WTC11 (cell line): ENCODE results near the gene KCNJ15. TPM values are rescaled to one million over a fixed set of nuclear protein-coding genes. Genes with fewer than 3 reads are reported as not detected.

ENCODE experiments used
- ATAC-seq: fragments of 200-7000 bp; cut with Tn5 transposase; 2 replicates; pipeline ENCODE4 v1.10.0; 2021; ENCODE audit warnings: mild to moderate bottlenecking, moderate library complexity
- CTCF ChIA-PET: fragments of 300-600 bp; sonication (Branson Sonifier 250); formaldehyde crosslinking; loops from one replicate; lab custom pipeline; 2021; ENCODE audit warnings: antibody characterized with exemption; lab: Charles Lee
- POLR2A ChIA-PET: fragments of 350-600 bp; sonication (Branson Sonifier 250); formaldehyde crosslinking; loops from one replicate; lab custom pipeline; 2021; ENCODE audit warnings: antibody characterized with exemption; lab: Charles Lee
- DNase-seq: peaks from one replicate; pipeline ENCODE4 v3.0.0; 2021; ENCODE audit warnings: low spot score
- H3K27ac Mint-ChIP-seq: 2 replicates; pipeline ENCODE4 v1.8.0; 2021; ENCODE audit warnings: mixed read lengths
- H3K27me3 Mint-ChIP-seq: 2 replicates; pipeline ENCODE4 v1.8.0; 2021; ENCODE audit warnings: low read depth, mild to moderate bottlenecking, moderate library complexity, mixed read lengths
- H3K36me3 Mint-ChIP-seq: 2 replicates; pipeline ENCODE4 v1.8.0; 2021; ENCODE audit warnings: mixed read lengths
- H3K4me1 Mint-ChIP-seq: 2 replicates; pipeline ENCODE4 v1.8.0; 2022; ENCODE audit warnings: mixed read lengths
- H3K4me3 Mint-ChIP-seq: 2 replicates; pipeline ENCODE4 v1.8.0; 2021; ENCODE audit warnings: mild to moderate bottlenecking, moderate library complexity, mixed read lengths
- H3K9me3 Mint-ChIP-seq: 2 replicates; pipeline ENCODE4 v1.8.0; 2021; ENCODE audit warnings: mixed read lengths
- ESRRA ChIP-seq: sonication (generic); formaldehyde crosslinking; IDR thresholded peaks from 2 replicates; pipeline ENCODE4 v1.8.1; 2022; ENCODE audit warnings: mild to moderate bottlenecking, missing genetic modification reagents, borderline replicate concordance
- GRHL2 ChIP-seq: fragments of 250-450 bp; sonication (Bioruptor Pico); IDR thresholded peaks from 2 replicates; pipeline ENCODE4 v1.8.0; 2022; ENCODE audit warnings: mild to moderate bottlenecking, moderate library complexity; ENCODE audit not compliant: insufficient replicate concordance, severe bottlenecking
- GTF2I ChIP-seq: fragments of 250-450 bp; sonication (Bioruptor Pico); conservative IDR thresholded peaks from 2 replicates; pipeline ENCODE4 v1.4.0; 2021; ENCODE audit warnings: mild to moderate bottlenecking
- MYBL2 ChIP-seq: sonication (generic); formaldehyde crosslinking; IDR thresholded peaks from 2 replicates; pipeline ENCODE4 v1.8.1; 2023; ENCODE audit warnings: mild to moderate bottlenecking, moderate library complexity, missing genetic modification reagents
- NR1H2 ChIP-seq: sonication (generic); formaldehyde crosslinking; IDR thresholded peaks from 2 replicates; pipeline ENCODE4 v1.9.0; 2021; ENCODE audit warnings: mild to moderate bottlenecking, moderate library complexity, missing genetic modification reagents
- RELA ChIP-seq: sonication (generic); formaldehyde crosslinking; IDR thresholded peaks from 2 replicates; pipeline ENCODE4 v1.8.1; 2022; ENCODE audit warnings: missing genetic modification reagents, mild to moderate bottlenecking, borderline replicate concordance
- RORB ChIP-seq: fragments of 250-450 bp; sonication (Bioruptor Pico); IDR thresholded peaks from 2 replicates; pipeline ENCODE4 v1.9.0; 2021; ENCODE audit warnings: mild to moderate bottlenecking
- TEAD4 ChIP-seq: sonication (generic); formaldehyde crosslinking; IDR thresholded peaks from 2 replicates; pipeline ENCODE4 v1.8.0; 2022; ENCODE audit warnings: mild to moderate bottlenecking, missing genetic modification reagents
- ZBTB21 ChIP-seq: sonication (generic); formaldehyde crosslinking; IDR thresholded peaks from 2 replicates; pipeline ENCODE4 v1.8.1; 2023; ENCODE audit warnings: mild to moderate bottlenecking, missing genetic modification reagents, borderline replicate concordance
- ZNF121 ChIP-seq: sonication (generic); formaldehyde crosslinking; IDR thresholded peaks from 2 replicates; pipeline ENCODE4 v1.8.0; 2023; ENCODE audit warnings: missing genetic modification reagents
- ZNF138 ChIP-seq: sonication (generic); formaldehyde crosslinking; conservative IDR thresholded peaks from 2 replicates; pipeline ENCODE4 v1.8.1; 2022; ENCODE audit warnings: mild to moderate bottlenecking, moderate library complexity, missing genetic modification reagents
- ZNF416 ChIP-seq: fragments of 250-450 bp; sonication (Bioruptor Pico); IDR thresholded peaks from 2 replicates; pipeline ENCODE4 v1.9.0; 2021; ENCODE audit warnings: mild to moderate bottlenecking, inconsistent platforms
- ZNF423 ChIP-seq: fragments of 250-450 bp; sonication (Bioruptor Pico); IDR thresholded peaks from 2 replicates; pipeline ENCODE4 v2.1.2; 2022; ENCODE audit warnings: mild to moderate bottlenecking, moderate library complexity
- total RNA-seq: library from RNA; stranded (reverse); gene quantifications from 3 replicates; pipeline ENCODE4 v1.2.3, GENCODE V29; 2021
- TF ChIP-seq, protein P1 (sequence below): fragments of 250-450 bp; sonication (Bioruptor Pico); IDR thresholded peaks from 2 replicates; pipeline ENCODE4 v1.8.0; 2021; ENCODE audit warnings: mild to moderate bottlenecking
- TF ChIP-seq, protein P2 (sequence below): sonication (generic); formaldehyde crosslinking; IDR thresholded peaks from 2 replicates; pipeline ENCODE4 v1.8.0; 2022; ENCODE audit warnings: mild to moderate bottlenecking, missing genetic modification reagents
- TF ChIP-seq, protein P3 (sequence below): sonication (generic); formaldehyde crosslinking; conservative IDR thresholded peaks from 2 replicates; pipeline ENCODE4 v1.8.1; 2023; ENCODE audit warnings: mild to moderate bottlenecking, low read depth, missing genetic modification reagents, moderate library complexity
- TF ChIP-seq, protein P4 (sequence below): sonication (generic); formaldehyde crosslinking; IDR thresholded peaks from 2 replicates; pipeline ENCODE4 v1.8.0; 2022; ENCODE audit warnings: mild to moderate bottlenecking, missing genetic modification reagents

The KCNJ15 gene
- total RNA-seq, 1 experiment from 2014 or later: 0.57 TPM

DNA sequence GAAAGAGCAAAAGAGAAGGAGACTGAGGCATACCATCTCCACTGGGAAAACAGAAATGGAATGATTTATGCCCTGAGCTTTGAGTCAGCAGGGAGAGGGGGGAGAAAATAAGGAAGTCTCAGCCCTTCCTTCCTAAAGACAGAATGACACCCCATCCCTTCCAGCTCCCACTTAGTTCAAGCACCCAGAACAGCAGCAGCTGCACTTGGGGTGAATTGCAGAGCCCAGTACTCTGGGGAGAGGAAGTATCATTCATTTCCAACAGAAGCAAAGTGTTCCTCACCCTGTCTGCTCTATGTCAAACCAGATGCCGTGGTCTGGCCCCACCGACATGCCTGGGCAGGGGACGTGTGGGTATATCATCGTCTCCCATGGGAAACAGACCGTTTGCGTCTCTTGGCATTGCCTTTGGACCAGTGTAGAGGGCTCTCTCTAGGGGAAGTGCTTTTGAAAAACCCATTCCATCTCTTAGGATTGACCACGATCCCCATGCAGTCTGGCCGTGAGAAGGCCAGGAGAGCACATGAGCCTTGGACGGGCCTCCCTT lies 1.1 kb upstream of the KCNJ15 start:
- Mint-ChIP-seq H3K9me3 (no peaks in the 10 kb centered on the region), H3K4me3 (no peak overlapping the region), H3K4me1 (peaks cover 12% of the 10 kb centered on the region), H3K27ac (no peak overlapping the region), H3K36me3 (no peaks in the 10 kb centered on the region), H3K27me3 (no peaks in the 10 kb centered on the region)
- no peak for DNase-seq
- ChIA-PET POLR2A (no interaction called here), CTCF (interaction anchor here (0.9 kb wide), 1 partner anchor 100 kb away, joined by 3 read pairs; no protein-coding TSS in a partner anchor)
- no peak for ATAC-seq
- no peak for TF ChIP-seq RELA
- TF ChIP-seq GRHL2 (CRISPR knock-in tag): no peak
- no peak for TF ChIP-seq RORB (CRISPR knock-in tag)
- TF ChIP-seq GTF2I (CRISPR knock-in tag): no peak

DNA sequence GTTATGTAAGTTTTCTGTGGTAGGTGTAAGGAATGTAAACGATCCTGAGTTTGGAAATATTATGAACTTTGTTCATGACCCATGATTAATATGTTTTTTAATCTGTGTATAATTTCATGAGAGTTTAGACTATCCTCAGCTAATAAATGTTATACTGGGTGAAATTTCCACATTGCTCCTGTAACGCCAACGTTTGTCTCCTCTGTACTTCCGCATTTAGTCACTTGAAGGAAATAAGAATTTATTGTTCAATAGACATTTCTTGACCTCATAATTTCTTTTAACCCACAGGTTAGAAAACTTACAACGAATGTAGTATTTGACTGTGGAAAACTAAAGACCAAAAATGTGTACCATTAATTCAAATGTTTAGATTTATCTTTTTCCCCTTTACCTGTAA lies 876 bp downstream of the KCNJ15 start:
- no peaks in the 10 kb centered on the region for H3K27me3 Mint-ChIP-seq
- H3K4me1 Mint-ChIP-seq: peaks cover 12% of the 10 kb centered on the region
- no peak for DNase-seq
- no peaks in the 10 kb centered on the region for H3K36me3 Mint-ChIP-seq
- H3K27ac Mint-ChIP-seq: no peak overlapping the region
- ATAC-seq: no peak
- no peaks in the 10 kb centered on the region for H3K9me3 Mint-ChIP-seq
- ChIA-PET POLR2A (no interaction called here), CTCF (no interaction called here)
- TF ChIP-seq, protein P1, sequence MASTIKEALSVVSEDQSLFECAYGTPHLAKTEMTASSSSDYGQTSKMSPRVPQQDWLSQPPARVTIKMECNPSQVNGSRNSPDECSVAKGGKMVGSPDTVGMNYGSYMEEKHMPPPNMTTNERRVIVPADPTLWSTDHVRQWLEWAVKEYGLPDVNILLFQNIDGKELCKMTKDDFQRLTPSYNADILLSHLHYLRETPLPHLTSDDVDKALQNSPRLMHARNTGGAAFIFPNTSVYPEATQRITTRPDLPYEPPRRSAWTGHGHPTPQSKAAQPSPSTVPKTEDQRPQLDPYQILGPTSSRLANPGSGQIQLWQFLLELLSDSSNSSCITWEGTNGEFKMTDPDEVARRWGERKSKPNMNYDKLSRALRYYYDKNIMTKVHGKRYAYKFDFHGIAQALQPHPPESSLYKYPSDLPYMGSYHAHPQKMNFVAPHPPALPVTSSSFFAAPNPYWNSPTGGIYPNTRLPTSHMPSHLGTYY (CRISPR knock-in tag): no peak
- TF ChIP-seq ZNF423 (CRISPR knock-in tag): no peak
- TF ChIP-seq, protein P2, sequence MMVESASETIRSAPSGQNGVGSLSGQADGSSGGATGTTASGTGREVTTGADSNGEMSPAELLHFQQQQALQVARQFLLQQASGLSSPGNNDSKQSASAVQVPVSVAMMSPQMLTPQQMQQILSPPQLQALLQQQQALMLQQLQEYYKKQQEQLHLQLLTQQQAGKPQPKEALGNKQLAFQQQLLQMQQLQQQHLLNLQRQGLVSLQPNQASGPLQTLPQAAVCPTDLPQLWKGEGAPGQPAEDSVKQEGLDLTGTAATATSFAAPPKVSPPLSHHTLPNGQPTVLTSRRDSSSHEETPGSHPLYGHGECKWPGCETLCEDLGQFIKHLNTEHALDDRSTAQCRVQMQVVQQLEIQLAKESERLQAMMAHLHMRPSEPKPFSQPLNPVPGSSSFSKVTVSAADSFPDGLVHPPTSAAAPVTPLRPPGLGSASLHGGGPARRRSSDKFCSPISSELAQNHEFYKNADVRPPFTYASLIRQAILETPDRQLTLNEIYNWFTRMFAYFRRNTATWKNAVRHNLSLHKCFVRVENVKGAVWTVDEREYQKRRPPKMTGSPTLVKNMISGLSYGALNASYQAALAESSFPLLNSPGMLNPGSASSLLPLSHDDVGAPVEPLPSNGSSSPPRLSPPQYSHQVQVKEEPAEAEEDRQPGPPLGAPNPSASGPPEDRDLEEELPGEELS (CRISPR knock-in tag): no peak
- TF ChIP-seq, protein P3, sequence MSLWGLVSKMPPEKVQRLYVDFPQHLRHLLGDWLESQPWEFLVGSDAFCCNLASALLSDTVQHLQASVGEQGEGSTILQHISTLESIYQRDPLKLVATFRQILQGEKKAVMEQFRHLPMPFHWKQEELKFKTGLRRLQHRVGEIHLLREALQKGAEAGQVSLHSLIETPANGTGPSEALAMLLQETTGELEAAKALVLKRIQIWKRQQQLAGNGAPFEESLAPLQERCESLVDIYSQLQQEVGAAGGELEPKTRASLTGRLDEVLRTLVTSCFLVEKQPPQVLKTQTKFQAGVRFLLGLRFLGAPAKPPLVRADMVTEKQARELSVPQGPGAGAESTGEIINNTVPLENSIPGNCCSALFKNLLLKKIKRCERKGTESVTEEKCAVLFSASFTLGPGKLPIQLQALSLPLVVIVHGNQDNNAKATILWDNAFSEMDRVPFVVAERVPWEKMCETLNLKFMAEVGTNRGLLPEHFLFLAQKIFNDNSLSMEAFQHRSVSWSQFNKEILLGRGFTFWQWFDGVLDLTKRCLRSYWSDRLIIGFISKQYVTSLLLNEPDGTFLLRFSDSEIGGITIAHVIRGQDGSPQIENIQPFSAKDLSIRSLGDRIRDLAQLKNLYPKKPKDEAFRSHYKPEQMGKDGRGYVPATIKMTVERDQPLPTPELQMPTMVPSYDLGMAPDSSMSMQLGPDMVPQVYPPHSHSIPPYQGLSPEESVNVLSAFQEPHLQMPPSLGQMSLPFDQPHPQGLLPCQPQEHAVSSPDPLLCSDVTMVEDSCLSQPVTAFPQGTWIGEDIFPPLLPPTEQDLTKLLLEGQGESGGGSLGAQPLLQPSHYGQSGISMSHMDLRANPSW (CRISPR knock-in tag): no peak
- TF ChIP-seq ESRRA (CRISPR knock-in tag): no peak
- TF ChIP-seq GTF2I (CRISPR knock-in tag): no peak
- no peak overlapping the region for H3K4me3 Mint-ChIP-seq

DNA sequence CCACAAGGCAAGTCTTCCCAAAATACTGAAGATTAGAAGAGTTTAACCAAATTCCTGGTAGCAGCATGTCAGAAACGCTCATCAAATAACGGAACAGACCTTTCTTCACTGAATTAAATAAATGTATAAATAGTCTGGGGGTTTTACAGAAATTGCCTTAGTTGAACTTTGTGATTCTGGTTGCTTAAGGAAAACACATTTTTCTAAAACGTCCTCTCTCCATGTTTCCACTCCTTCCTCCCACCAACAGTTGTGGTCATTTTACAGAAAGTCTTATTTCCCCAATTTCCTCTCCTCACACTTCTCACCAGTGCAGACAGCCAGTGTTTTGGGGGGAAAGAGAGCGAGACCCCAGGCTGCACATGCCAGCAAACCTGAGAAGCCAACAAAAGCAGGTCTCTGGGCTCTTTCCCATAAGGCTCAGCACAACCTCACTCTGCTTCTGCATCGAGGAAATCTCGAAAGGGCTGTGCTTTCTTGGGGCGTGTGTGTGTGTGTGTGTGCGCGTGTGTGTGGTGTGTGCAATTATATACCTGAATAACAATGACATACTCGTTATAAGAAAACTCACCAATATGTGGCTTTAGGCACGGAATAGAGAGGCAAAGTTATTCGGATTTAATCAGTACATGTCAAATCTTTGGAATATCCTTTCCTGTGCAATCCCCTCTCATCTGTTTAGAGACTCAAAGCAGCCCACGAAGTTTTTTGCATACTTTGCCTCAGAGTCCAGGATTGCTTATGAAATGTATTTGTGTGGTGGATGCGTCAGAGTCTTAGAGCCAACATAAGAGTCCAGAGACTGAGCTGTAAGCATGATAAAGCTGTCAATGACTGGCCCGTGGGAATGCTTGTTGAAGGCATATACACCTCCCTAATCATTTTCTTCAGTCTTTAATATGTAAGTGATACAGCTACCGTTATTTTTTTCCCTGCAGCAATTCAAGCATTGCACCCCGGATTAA lies 2.0 kb downstream of the KCNJ15 start:
- ChIA-PET CTCF (no interaction called here), POLR2A (no interaction called here)
- no peak for TF ChIP-seq TEAD4 (CRISPR knock-in tag)
- H3K9me3 Mint-ChIP-seq: no peaks in the 10 kb centered on the region
- no peak overlapping the region for H3K4me3 Mint-ChIP-seq
- no peaks in the 10 kb centered on the region for H3K36me3 Mint-ChIP-seq
- DNase-seq (no peak), ATAC-seq (no peak)
- no peaks in the 10 kb centered on the region for H3K27me3 Mint-ChIP-seq
- H3K4me1 Mint-ChIP-seq: peaks cover 11% of the 10 kb centered on the region
- no peak overlapping the region for H3K27ac Mint-ChIP-seq

DNA sequence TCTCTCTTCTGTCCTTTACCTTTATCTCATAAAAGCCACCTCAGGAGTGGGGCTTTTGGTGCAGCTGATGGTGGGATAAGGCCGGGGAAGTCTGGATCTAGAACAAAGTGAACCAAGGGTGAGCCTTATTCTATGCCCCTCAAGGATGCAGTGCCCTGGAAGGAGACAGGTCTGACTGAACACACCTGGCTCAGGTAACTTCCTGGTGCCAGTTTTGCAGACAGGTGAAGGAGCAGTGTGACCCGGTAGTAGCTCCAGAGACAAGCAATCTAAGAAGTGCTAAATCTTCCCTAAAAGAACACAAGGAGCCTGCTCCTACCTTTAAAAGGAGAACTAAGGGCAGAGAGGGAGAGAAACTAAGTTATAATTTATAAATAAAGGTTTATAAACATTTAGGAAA lies 2.9 kb downstream of the KCNJ15 start:
- Mint-ChIP-seq H3K36me3 (no peaks in the 10 kb centered on the region), H3K27ac (no peak overlapping the region), H3K27me3 (no peaks in the 10 kb centered on the region), H3K4me1 (peaks cover 6% of the 10 kb centered on the region), H3K4me3 (no peak overlapping the region), H3K9me3 (no peaks in the 10 kb centered on the region)
- ATAC-seq: no peak
- POLR2A ChIA-PET: no interaction called here
- CTCF ChIA-PET: no interaction called here
- DNase-seq: no peak
- no peak for TF ChIP-seq GRHL2 (CRISPR knock-in tag)
- TF ChIP-seq NR1H2 (CRISPR knock-in tag): no peak
- no peak for TF ChIP-seq ZNF416 (CRISPR knock-in tag)
- TF ChIP-seq ZNF121 (CRISPR knock-in tag): no peak
- no peak for TF ChIP-seq ZNF138 (CRISPR knock-in tag)
- no peak for TF ChIP-seq ZBTB21
- TF ChIP-seq, protein P4, sequence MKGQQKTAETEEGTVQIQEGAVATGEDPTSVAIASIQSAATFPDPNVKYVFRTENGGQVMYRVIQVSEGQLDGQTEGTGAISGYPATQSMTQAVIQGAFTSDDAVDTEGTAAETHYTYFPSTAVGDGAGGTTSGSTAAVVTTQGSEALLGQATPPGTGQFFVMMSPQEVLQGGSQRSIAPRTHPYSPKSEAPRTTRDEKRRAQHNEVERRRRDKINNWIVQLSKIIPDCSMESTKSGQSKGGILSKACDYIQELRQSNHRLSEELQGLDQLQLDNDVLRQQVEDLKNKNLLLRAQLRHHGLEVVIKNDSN (CRISPR knock-in tag): no peak
- TF ChIP-seq, protein P3 (CRISPR knock-in tag): no peak
- no peak for TF ChIP-seq MYBL2 (CRISPR knock-in tag)
